SH-SY5Y (cell line): ENCODE measurements around the gene RFC3.

Experiments used
- GATA2 ChIP-seq: IDR thresholded peaks from 2 replicates; pipeline ENCODE4 v1.6.1; 2011; ENCODE audit warnings: mild to moderate bottlenecking, low read depth, low read length
- GATA3 ChIP-seq: IDR thresholded peaks from 2 replicates; pipeline ENCODE4 v1.6.1; 2011; ENCODE audit warnings: low read depth, mild to moderate bottlenecking, low read length, moderate library complexity

Gene RFC3

DNA sequence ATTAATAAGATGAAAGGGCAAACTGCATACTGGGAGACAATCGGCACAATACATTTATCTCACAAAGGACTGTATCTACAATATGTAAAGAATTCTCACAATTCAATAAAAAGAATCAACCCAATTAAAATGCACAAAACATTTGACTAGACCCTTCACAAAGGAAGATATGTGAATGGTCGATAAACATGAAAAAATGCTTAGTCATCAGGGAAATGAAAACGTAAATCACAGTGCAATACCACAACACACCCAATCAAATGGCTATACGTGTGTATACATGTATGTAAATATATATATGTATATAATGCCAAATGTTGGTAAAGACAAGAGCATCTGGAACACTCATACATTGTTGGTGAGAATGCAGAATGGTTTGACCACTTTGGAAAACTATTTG is 21.9 kb upstream of the RFC3 start:
- TF ChIP-seq GATA3 (no peak), GATA2 (no peak)

DNA sequence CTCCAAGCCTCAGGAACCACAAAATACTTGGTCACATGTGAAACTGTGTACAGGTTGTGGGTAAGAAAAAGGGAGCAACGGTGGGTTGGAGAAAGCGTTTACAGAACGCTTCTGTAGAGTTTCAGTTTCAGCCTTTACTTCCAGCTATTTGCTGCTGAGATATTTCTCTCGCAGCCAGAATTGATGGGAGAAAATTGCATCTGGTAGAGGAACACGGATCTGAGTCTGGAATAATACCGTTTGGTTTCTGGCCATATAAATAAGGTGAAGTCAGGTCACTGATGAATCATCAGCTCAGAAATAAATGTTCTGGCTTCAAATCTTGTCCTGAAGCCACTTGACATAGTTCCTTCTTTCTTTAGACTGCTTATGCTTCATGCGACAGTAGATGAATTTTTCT is 20.3 kb upstream of the RFC3 start:
- TF ChIP-seq GATA3 (no peak), GATA2 (no peak)

DNA sequence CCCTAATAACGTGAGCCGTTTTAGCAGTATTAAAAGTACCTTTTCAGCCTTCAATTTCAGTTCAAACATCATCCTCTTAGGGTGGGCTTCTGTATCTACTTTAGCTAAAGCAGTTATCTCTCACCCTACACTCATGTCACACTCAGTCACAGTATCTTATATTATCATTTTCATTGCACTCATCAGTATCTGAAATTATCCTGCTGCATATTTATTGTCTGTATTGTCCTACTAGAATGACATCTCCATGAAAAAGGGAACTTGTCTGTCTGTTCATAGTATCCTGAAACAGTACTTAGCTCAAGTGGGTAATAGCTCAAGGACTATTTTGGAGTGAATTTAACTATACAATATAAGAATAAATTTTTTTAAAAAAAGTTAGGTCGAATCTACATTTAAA is 19.9 kb upstream of the RFC3 start:
- TF ChIP-seq GATA2 (no peak), GATA3 (no peak)

DNA sequence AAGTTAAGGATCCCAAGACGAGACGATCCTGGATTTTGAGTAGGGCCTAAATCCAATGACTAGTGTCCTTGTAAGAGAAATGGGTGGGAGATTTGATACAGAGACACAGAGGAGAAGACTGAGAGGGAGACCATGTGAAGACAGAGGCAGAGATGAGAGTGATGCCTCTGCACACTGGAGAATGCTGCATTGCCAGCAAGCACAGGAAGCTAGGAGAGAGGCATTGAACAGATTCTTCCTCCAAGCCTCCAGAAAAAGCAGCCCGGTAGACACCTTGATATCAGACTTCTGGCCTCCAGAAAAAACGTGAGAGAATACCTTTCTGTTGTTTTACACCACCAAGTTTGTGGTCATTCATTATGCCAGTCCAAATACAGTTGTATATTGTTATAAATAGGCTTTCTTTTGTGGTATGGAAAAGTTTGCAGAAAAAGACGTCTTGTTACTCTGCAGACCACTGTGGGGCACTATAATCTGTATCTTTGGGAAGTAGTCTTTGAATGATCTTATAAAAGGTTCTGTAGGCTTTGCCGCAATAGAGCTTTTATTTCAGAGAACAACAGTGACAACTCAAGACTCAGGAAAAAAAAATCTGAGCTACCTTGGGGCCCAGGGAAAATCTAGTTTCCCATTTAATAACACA is 17.9 kb upstream of the RFC3 start:
- TF ChIP-seq GATA2, result no peak
- no peak for TF ChIP-seq GATA3

DNA sequence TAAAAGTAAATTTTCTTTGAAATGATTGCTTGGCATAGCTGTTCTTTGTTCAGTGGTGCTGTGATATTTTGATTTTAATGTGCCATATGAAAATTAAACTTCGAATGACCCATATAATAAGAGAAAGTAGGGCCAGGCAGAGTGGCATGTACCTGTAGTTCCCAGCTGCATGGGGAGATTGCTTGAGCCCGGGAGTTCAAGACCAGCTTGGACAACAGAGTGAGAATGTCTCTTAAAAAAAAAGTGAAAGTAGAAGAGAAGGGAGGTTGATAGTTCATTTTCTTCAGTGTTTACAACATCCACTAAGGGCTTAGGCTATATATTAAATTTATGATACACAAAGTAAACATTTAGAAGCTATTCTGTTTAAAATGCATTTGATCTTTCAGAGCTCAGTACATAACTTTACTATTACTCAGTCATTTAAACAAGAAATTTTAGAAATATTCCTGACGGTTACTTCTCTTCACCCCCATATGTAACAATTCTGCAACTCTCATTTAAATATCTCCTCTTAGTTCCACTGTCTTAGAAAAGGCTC is 17.2 kb upstream of the RFC3 start:
- TF ChIP-seq GATA3 (no peak), GATA2 (no peak)

DNA sequence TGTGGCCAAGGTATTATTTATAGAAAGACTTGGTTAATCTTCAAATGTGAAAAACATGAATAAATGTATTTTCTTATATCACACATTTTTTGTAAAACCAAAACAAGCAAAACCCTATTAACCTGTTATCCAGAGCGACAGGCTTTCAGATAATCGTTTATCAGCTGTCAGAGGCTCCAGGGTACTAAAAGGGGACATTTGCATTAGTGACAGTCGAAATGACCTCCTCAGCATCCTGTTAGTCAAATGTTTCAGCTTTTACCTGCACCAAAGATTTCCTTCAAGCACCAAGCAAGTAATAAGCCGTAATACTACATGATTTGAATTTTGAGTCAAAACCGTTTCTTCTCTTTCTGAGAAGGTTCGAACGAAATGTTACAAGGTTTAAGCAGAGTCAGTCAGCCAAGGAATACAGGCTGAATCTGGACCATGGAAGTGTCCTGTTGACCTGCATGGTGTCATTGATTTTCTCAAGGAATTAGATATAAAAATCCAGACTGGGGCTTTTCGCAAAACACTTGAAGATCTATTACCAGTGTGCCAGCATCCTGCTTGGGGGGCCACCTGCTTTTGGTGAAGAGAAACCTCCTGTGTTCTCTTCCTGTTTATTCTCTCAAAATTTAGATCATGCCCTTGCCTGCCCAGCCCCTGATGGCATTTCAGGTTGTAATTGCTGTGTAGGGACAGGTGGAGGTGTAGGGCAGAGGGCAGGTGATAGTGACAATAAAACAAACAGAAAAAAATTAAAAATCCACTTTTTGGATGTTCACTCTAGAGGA is 11.3 kb upstream of the RFC3 start:
- TF ChIP-seq GATA3 (no peak), GATA2 (no peak)

DNA sequence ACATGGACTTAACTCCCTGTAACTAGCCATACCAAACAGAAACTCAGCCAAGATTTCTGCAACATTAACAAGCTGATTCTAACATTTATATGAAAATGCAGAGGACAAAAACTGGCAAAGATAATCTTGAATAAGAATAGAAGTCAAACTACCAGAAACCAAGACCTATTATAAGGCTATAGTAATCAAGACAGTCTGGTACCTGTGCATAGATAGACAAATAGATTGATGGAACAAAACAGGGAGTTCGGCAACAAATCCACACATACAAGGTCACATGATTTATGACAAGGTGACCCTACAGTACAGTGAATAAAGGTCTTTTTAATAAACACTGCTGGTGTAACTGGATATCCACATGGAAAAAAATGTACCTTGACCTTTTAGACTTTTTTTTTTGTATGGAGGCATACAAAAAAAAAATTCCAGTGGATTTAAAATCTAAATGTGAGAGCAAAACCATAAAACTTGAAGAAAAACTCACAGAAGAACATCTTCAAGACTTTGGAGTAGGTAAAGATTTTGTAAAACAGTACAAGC is 2.9 kb upstream of the RFC3 start:
- TF ChIP-seq GATA3, result no peak
- no peak for TF ChIP-seq GATA2

DNA sequence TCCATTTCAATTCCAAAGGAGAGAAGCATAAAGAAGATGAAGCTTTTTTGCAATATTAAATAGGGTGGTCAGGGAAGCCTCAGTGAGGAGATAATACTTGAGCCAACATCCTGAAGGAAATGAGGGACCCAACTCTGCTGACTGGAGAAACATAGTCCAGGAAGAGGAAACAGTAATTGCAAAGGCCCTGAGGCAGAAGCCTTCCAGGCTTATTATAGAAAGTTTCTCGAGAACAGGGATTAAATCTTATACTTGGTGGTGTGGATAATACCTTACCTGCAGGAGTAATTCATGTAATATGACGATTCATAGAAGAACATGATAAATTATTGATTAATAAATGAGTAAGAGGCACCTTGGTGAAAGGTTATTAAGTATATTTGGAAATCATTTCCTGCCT is 1.0 kb upstream of the RFC3 start:
- TF ChIP-seq GATA3, result no peak
- no peak for TF ChIP-seq GATA2

DNA sequence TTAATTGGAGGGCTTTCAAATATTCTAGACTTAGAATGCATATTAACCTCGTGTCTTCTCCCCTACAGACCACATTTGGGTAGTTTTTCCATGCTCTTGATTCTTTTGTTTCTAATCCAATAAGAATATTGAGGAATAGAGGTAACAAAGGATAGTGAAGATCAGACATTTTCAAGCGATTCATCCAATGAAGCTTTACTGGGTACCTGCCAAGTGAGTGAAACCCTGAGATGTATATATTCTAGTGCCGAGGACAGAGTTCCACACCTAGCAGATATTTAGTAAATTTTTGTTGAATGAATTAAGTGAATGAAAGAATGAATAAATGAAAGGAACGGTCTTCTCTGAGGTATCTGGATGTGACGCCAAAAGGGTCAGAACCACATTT is 442 bp upstream of the RFC3 start:
- TF ChIP-seq GATA3, result no peak
- TF ChIP-seq GATA2, result no peak

DNA sequence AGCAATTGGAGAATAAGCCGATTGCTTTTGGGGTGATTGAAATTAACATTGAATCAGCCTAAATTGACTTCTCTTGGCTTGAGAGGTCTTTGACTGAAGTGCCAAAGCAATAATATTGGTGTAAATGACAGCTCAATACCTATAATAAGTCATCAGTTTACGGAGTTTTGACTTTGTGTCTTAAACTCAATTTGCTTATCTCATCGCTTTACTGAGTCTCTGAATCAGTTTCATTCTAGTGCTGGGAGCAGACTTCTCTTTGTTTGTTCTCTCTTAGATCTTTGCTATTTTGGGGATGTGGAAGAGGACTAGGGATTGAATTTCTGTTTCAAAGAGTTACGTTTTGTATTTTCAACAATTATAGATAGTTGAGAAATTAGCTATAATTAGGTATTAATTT is 7.1 kb downstream of the RFC3 start:
- no peak for TF ChIP-seq GATA2
- TF ChIP-seq GATA3, result no peak

DNA sequence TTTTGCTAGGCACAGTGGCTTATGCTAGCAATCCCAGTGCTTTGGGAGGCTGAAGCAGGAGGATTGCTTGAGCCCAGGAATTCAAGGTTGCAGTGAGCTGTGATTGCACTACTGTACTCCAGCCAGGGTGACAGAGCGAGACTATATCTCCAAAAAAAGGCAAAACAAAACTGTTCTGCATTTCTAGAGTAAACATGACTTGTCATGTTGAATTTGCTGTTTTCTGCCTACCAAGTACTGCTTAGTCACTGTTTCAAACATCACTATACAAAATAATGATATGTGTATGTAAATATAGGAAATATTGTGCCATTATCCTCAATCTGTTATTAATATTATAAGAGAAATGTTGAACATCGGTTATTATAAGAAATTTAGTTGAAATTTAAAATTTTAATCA is 9.2 kb downstream of the RFC3 start:
- no peak for TF ChIP-seq GATA3
- no peak for TF ChIP-seq GATA2

DNA sequence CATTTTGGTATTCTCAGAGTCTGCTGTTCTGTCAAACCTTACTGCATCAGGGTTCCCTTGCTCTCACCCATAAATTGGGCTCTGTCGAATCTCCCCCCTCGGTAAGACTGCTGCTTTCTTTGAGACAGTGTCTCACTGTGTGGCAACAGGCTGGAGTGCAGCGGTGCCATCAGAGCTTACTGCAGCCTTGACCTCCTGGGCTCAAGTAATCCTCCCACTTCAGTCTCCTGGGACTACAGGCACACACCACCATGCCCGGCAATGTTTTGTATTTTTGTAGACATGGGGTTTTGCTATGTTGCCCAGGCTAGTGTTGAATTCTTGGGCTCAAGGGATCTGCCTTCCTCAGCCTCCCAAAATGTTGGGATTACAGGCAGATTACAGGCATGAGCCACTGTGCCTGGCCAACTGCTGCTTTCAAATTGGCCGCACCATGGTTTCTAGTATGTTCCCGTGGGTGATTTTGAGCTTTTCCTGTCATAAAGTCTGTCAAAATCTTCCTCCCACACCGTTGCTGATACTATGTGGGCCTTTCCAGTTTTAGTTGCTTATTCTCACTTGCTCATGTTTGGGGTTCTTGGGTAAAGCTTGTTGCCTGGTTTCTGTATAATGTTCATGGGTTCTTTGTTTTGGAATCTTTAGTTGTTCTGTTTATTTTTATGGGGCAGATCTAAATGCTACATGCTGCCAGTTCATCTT is 10.6 kb downstream of the RFC3 start:
- no peak for TF ChIP-seq GATA3
- no peak for TF ChIP-seq GATA2

DNA sequence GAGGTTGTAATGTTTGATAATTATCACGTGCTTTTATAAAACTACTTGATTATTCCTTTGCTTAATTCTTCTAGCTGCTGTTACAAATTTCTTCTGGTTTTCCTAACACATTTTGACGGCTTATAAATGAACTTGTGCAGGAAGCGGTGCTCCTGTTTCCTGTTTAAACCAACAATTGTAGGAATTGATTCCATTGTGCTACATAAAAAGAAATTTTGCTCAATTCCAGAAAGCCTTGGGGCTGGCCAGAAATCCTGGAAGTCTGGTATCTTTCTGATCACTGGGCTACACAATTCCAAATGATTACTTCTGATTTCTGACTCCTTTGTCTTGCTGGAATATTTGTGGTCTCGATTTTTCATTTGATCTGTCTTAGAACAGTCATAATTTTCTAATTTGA is 14.9 kb downstream of the RFC3 start:
- TF ChIP-seq GATA2, result no peak
- TF ChIP-seq GATA3, result no peak

DNA sequence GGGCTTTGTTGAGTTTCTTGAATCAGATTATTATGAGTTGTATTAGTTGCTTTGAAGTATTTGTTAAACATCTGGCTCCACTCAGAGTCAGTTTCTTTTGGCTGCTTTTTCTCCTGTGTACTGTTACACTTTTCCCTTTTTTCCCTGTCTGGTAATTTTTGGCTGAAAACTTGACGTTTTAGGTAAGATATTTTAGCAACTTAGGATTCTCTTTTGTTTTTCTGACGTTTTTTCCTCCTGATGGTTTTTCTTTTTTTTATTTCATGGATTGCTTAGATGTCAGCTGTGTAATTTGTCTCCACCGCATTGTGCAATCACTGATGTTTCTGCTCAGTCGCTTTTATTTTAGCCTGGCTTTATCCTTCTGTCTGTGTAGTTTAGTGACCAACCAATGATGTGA is 20.7 kb downstream of the RFC3 start:
- TF ChIP-seq GATA2 (no peak), GATA3 (no peak)
